Panc1 (cell line): ENCODE data around the gene TFAP2D. TPM values are rescaled to one million over a fixed set of nuclear protein-coding genes. Genes with fewer than 3 reads are reported as not detected.

Experiments
- ATAC-seq: fragments of 200-7000 bp; cut with Tn5 transposase; 2 replicates; pipeline ENCODE4 v1.9.1; 2020; ENCODE audit warnings: mild to moderate bottlenecking, moderate library complexity
- BruUV-seq: library from RNA; stranded (reverse); fragments of 400-500 nt; replicated peaks from 2 replicates; lab custom pipeline; 2021; lab: Mats Ljungman, UMichigan
- CTCF ChIA-PET: fragments of 300-600 bp; sonication (Branson Sonifier 250); formaldehyde crosslinking; loops from one replicate; lab custom pipeline; 2022; ENCODE audit warnings: antibody characterized with exemption; lab: Charles Lee
- POLR2A ChIA-PET: fragments of 300-600 bp; sonication (Branson Sonifier 250); formaldehyde crosslinking; loops from one replicate; lab custom pipeline; 2022; ENCODE audit warnings: antibody characterized with exemption; lab: Charles Lee
- DNase-seq: peaks from one replicate; pipeline ENCODE4 v3.0.0-alpha.2; 2010; ENCODE audit warnings: low read depth, low spot score
- H3K27ac ChIP-seq: 2 replicates; pipeline ENCODE4 v1.5.1; 2011; ENCODE audit warnings: mild to moderate bottlenecking, low read length, inconsistent platforms
- H3K27me3 ChIP-seq: fragments of 200-500 bp; sonication (Bioruptor generic); 2 replicates; pipeline ENCODE4 v1.6.0; 2014; ENCODE audit warnings: low read length, inconsistent platforms; ENCODE audit not compliant: control insufficient read depth, insufficient read depth
- H3K36me3 ChIP-seq: fragments of 200-500 bp; sonication (Bioruptor generic); 2 replicates; pipeline ENCODE4 v1.5.1; 2014; ENCODE audit warnings: inconsistent platforms, mild to moderate bottlenecking, low read length, moderate library complexity; ENCODE audit not compliant: control insufficient read depth, insufficient read depth
- H3K4me1 ChIP-seq: 2 replicates; pipeline ENCODE4 v1.5.1; 2011; ENCODE audit warnings: inconsistent platforms, mild to moderate bottlenecking, low read length, moderate library complexity; ENCODE audit not compliant: control insufficient read depth, insufficient read depth
- H3K4me3 ChIP-seq, 2 experiments: 2 replicates each; pipeline ENCODE4 v1.5.1; 2011 to 2012; ENCODE audit warnings: low read depth in 2 of 2, low read length in 2 of 2, mild to moderate bottlenecking in 2 of 2, inconsistent platforms in 1 of 2, moderate library complexity in 1 of 2
- H3K9me3 ChIP-seq: fragments of 200-500 bp; sonication (Bioruptor generic); 2 replicates; pipeline ENCODE4 v1.5.1; 2014; ENCODE audit warnings: low read depth, mild to moderate bottlenecking, inconsistent platforms, low read length, moderate library complexity; ENCODE audit not compliant: control insufficient read depth, insufficient read depth
- CTCF ChIP-seq: fragments of 450-650 bp; IDR thresholded peaks from 2 replicates; pipeline ENCODE4 v1.5.1; 2017; ENCODE audit warnings: mild to moderate bottlenecking
- POLR2AphosphoS5 ChIP-seq: IDR thresholded peaks from 2 replicates; pipeline ENCODE4 v1.6.1; 2012; ENCODE audit warnings: mild to moderate bottlenecking, low read depth, low read length, moderate library complexity
- REST ChIP-seq, 2 experiments: IDR thresholded peaks; 2 replicates each; pipeline ENCODE4 v1.6.1; 2011 to 2012; ENCODE audit warnings: low read depth in 2 of 2, control low read depth in 1 of 2, low read length in 1 of 2, mild to moderate bottlenecking in 1 of 2, moderate library complexity in 1 of 2; ENCODE audit not compliant: insufficient read depth in 1 of 2
- SIN3A ChIP-seq: IDR thresholded peaks from 2 replicates; pipeline ENCODE4 v1.6.1; 2012; ENCODE audit warnings: low read depth, mild to moderate bottlenecking, low read length, moderate library complexity, borderline replicate concordance; ENCODE audit not compliant: insufficient read depth
- TCF7L2 ChIP-seq: IDR thresholded peaks from 2 replicates; pipeline ENCODE4 v1.6.1; 2011; ENCODE audit warnings: mild to moderate bottlenecking, low read depth, low read length, inconsistent platforms
- in situ Hi-C: cut with HindIII; loops from 2 replicates; pipeline ENCODE4 v1.10.0; 2016; ENCODE audit warnings: low sequenced_read_pairs, low pct_unique_long_range_greater_than_20kb
- intact Hi-C: fragments of 100-400 bp; cut with micrococcal nuclease; formaldehyde crosslinking; loops from one replicate; pipeline ENCODE4 v1.10.0; 2022; ENCODE audit not compliant: unreplicated experiment
- total RNA-seq: library from RNA; stranded (reverse); gene quantifications from one replicate; pipeline ENCODE4 v1.2.1, GENCODE V29; 2021; ENCODE audit not compliant: unreplicated experiment

Gene TFAP2D
- total RNA-seq, 1 experiment from 2014 or later = not detected

- Histone ChIP-seq H3K36me3 (no peaks in the 10 kb centered on the region), H3K4me3 (no peak overlapping the region), H3K27me3 (peaks cover 8% of the 10 kb centered on the region), H3K27ac (no peak overlapping the region), H3K9me3 (no peaks in the 10 kb centered on the region), H3K4me1 (no peaks in the 10 kb centered on the region)
- in situ Hi-C loops = no loop called here
- ChIA-PET POLR2A (no interaction called here), CTCF (no interaction called here)
- TF ChIP-seq SIN3A (no peak), REST (IDR thresholded peaks at IDR 0.05; ENCODE audit: insufficient read depth in 1 of 2, low read depth in 2 of 2, low read length in 1 of 2) (no peak), TCF7L2 (no peak), POLR2AphosphoS5 (no peak), CTCF (no peak)
- ATAC-seq (no peak), DNase-seq (no peak)
- BruUV-seq = no TSS peak
- intact Hi-C loops = no loop called here
These were observed 9.7 kb downstream of the TFAP2D start for GRCh38 chr6:50722829-50723554.

DNA sequence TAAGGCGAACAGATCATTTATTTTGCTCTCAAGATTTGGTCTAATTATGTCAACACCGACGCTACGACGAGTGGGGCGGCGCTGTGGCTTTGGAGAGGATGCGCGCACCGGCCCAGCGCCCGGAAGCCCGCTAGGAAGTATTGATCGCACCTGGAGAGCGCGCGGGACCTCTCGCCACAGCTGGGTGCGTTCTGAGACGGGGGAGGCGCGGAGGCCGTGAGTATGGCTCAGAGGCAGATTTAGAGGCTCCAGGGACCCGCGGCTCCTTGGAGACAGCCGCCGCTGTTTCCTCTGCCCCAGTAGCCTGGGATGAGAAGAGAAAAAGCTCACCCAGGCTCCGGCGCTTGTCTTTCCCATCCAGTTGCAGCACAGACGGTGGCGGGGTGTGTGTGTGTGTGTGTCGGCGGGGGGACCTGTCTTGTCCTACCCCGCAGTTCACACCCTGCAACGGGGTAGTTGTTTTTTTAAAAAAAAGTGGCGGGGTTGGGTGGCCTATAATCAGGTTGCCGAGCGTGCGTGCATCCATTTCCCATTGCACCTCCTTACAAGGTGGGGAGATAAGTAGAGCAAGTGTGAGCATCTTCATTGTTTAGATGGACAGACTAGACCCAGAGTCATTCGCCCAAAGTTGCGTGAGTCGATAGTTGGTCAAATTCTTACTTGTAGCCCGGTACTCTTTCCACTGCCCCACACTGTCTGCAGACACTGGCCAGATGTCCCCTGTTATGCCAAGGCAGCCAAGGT is 11.2 kb downstream of the TFAP2D start:
- Histone ChIP-seq H3K9me3 (no peaks in the 10 kb centered on the region), H3K27ac (no peak overlapping the region), H3K4me1 (no peaks in the 10 kb centered on the region), H3K36me3 (no peaks in the 10 kb centered on the region), H3K27me3 (peaks cover 4% of the 10 kb centered on the region; the same call in 1 of the 2 replicates), H3K4me3 (no peak overlapping the region)
- TF ChIP-seq TCF7L2 (no peak), SIN3A (no peak), CTCF (no peak)
- intact Hi-C loops (no loop called here), in situ Hi-C loops (no loop called here)
- no TSS peak for BruUV-seq
- CTCF ChIA-PET = no interaction called here
- POLR2A ChIA-PET = no interaction called here
- DNase-seq (no peak), ATAC-seq (no peak)
